HG02798 (cell line): ENCODE results near the gene FAM193A.

Source experiments
- ATAC-seq: cut with Tn5 transposase; IDR thresholded peaks from one replicate; pipeline ENCODE4 v1.9.1; 2021; ENCODE audit warnings: mild to moderate bottlenecking; ENCODE audit not compliant: unreplicated experiment, poor library complexity

FAM193A gene, protein sequence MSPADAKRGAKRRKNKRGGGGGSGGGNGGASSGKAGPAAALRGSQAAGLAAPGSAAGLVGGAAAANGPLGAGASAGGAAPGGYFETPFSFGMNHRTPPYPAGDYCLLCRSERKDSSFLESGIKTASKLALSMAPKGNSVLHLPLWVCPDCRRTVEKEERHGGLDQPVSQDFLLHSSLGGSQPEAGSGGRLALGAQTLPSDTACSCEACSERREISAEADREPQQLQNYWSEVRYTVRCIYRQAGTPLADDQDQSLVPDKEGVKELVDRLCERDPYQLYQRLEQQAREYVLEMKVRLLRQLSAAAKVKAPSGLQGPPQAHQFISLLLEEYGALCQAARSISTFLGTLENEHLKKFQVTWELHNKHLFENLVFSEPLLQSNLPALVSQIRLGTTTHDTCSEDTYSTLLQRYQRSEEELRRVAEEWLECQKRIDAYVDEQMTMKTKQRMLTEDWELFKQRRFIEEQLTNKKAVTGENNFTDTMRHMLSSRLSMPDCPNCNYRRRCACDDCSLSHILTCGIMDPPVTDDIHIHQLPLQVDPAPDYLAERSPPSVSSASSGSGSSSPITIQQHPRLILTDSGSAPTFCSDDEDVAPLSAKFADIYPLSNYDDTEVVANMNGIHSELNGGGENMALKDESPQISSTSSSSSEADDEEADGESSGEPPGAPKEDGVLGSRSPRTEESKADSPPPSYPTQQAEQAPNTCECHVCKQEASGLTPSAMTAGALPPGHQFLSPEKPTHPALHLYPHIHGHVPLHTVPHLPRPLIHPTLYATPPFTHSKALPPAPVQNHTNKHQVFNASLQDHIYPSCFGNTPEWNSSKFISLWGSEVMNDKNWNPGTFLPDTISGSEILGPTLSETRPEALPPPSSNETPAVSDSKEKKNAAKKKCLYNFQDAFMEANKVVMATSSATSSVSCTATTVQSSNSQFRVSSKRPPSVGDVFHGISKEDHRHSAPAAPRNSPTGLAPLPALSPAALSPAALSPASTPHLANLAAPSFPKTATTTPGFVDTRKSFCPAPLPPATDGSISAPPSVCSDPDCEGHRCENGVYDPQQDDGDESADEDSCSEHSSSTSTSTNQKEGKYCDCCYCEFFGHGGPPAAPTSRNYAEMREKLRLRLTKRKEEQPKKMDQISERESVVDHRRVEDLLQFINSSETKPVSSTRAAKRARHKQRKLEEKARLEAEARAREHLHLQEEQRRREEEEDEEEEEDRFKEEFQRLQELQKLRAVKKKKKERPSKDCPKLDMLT (N-terminal part only)

DNA sequence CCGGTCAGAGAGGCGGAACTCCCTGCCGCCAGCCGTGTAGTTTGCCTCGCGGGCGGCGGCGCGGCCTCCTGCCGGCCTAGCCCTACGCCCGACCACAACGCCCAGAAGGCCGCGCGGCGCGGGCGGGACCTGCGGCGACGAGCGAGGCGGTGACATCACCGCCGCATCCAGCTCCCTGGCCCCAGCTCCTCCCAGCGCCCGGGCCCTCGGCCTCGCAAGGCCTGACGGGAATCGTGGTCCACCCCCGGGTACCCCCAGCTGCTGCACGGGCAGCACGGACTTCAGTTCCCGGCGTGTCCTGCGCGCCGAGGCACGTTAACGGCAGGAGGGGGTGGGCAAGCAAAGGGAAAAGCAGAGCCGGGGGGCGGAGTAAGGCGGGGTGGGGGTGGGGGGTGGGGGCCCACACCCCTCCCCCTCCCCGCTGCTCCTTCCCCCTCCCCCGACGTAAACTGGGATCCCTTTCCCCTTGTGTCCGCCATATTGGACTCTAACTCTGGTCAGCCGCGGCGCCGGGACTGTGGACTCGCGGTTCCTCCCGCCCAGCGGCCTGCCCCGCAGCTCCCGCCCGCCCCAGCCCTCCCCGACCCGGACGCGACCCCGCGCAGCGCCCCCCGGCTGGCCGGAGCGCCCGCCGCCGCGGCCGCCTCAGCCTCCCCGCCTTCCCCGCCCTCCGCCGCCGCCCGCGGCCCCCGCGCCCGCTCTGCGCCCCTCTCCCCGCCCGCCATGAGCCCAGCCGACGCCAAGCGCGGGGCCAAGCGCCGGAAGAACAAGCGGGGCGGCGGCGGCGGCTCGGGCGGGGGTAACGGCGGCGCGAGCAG is at the start of gene FAM193A:
Gene FAM193A (plus strand): TSS at position 455 of the 818 bp plus-strand sequence. CDS start 269 bp downstream, at position 724.
- peak; percentile 90 for ATAC-seq

DNA sequence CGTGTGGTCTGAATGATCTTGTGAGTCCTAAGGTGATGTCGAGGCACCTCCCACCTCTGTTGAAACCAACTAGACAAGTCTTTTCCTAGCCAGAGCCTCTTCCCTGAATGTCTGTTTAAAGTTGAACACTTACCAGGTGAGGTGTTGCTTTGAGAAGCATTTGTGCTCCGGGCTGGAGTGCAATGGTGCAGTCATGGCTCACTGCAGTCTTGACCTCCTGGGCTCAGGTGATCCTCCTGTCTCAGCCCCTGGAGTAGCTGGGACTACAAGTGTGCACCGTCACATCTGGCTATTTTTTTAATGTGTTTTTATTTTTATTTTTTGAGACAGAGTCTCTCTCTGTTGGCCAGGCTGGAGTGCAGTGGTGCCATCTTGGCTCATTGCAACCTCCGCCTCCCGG is 49.5 kb upstream of the FAM193A start:
- no peak for ATAC-seq

DNA sequence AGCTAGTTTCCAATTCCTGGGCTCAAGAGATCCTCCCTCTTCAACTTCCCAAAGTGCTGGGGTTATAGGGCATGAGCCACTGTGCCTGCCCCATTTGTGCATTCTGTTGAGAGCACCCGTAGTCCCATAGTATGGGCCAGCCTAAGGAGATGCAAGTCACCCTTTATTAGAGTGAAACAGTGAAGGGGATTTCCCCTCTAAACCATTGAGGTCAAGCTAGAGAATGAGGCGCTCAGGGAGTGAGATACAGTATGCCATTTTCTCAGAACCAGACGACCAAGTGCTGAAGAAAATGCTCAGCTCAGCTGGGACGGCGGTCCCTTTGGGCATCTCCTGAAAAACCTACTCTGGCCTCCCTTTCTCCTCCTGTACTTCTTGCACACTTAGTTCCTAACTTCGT is 48.8 kb upstream of the FAM193A start:
- ATAC-seq = peak; percentile 71

DNA sequence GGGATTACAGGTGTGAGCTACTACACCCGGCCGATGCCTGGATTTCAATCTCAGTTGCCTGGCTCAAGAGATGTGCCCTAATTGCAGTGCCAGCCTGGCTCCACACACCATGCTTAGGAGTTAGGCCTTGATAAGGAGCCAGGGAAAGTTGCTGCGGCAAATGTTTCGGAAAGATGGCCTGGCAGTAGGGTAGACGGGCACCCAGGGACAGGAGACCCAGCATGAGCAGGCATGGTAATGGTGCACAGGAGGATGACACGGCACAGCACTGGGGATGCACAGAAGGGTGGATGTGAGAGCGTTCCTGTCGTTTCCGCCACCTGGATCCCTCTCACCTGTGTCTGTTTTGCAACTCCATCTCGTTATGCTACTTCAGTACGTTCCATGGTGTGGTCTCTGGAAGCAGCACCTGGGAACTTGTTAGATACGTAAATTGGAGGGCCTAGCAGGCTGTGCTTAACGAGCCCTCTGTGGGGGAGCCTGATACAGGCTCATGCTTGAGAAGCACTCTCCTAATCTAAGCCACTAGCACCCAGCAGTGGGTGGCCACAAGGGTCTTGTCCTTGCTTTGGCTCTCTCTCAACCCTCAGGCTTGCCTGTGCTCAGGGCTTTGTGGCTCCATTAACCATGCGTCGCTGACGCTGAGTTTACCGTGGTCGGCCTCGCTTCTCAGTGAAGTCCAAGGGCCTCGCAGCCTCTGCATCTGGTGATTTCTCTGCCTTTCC is 47.2 kb upstream of the FAM193A start:
- no peak for ATAC-seq

DNA sequence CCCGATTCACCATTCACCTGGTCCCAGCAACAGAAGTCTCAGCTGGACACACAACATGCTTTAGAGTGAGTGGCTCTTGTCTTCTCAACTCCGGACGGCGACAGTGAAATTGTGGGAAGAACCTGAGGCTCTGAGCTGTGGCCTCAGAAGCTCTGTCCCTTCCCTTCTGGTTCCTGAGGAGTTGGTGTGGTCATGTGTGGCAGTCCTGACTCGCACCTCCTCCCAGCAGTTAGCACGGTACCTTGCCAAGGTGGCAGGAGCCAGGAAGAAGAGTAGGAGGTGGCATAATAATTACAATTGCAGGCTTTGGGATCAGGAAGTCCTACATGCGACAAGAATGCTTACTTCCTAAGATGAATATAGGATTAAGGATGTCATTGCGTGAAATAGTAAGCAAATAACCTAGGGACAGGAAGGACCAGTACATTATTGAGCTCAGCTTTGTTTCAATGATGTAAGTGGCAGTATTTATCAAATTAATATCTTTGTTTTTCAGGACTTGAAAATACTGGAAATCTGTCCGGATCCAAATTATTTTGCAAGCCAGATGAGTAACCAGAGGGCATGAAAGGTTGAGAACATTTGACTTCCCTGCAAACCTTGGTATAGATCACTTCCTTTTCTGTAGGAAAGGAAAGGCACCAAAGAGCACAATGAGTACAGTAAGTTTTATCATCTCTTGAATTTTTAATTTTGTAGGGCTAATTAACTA is 46.5 kb upstream of the FAM193A start:
- ATAC-seq = no peak

DNA sequence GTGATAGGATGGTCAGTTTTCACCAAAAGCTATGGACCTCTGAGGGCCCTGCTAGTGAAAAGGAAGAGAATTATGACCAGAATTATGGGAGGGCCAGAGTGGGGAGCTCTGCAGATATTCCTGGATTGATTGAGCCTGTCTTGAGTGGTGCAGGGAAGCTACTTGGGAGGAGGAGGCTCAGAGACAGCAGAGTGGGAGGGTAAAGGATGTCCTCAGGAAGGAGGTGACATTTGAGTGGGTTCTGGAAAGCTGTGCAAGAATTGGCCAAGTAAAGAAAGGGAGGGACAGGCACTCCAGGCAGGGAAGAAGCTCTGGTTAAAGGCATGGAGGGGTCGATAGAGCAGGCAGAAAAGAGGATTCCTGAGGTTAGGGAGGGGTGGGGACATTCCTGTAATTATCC is 43.5 kb upstream of the FAM193A start:
- no peak for ATAC-seq

DNA sequence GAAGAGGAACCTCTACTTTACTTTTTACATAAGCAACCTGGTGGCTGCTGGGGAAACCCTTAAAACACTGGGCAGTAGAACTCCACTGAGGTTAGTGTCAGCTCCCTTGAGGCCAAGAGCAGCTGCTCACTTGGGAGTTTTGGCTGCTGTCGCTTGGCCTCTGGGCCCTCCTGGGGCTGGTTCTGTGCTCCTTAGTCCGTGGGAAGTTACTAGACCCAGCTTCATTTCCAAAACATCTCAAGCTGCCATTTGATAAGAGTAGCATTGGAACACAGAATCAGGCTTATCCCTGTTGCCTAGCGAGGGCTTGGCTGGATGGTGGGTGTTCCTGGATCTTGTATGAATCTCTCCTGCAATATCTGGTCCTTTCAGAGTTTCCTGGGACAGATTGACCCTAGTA is 41.5 kb upstream of the FAM193A start:
- ATAC-seq = no peak

DNA sequence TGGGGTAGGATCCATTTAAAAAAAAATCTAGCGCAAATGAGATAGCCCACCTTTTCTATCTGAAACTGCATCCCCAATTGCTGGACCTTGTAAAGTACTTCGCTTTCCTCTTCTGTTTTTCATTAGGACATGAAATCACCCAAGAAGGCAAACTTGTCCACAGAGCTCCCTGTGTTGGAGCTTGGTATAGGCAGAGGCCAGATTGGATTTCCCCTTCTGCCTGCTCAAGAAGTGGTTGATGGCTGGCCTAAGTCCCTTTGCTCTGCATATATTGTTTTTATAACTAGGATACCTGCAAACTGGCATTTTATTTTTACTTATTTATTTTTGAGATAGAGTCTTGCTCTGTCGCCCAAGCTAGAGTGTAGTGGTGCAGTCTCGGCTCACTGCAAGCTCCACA is 39.1 kb upstream of the FAM193A start:
- ATAC-seq = no peak

DNA sequence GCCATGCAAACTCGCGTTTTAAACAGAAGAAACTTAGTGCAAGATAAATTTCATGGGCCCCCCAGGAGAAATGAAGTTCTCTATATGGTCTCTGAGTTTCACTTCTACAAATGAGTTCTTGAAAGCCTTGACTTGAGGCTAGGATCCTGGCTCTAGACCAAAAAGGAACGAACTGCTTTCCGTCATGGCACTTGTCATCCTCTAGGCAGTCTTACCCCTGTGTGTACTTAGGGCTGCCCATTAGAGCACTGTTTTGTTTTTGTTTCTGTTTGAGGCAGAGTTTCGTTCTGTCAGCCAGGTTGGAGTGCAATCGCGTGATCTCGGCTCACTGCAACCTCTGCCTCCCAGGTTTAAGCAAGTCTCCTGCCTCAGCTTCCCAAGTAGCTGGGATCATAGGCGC is 38.5 kb upstream of the FAM193A start:
- peak; percentile 93 for ATAC-seq

DNA sequence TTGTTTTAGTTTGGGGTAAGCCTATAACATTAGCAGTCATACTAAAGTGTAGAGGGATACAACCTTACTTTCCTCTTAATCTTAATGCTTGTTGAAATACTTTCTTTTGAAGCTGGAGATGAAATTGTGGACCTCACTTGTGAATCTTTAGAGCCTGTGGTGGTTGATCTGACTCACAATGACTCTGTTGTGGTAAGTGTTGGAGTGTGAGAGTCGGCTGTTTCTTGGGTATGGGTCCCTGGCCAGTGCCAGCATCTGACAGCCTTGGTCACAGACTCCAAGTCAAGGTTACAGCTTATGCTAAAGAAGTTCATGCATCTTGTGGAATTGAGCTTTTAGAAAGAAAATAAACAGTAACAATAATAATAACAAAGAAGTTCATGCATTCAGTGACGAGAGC is 35.9 kb upstream of the FAM193A start:
- no peak for ATAC-seq

DNA sequence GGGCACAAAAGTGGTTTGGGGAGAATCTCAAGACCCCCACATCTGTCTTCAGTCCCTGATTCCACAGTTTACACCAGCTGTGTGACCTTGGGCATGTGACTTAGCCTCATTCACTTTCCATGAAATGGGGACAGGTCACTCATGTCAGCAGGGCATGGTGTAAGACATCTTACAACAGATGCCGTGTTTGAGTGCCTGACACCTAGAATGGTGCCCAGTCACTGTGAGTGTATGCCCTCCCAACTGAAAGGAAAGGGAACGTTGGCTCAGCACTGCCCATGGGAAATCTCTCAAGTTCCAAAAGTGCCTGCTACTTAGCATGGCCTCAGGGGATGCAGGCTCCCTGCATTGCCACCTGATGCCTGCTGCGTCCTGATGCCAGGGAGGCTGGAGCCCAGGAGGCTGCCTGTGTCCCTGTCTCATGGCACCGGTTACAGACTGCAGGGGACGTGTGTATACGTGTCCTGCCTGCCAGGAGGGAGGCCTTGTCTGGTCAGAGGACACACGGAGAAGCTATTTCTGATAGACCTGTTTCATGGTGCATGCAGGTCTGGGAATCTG is 35.3 kb upstream of the FAM193A start:
- no peak for ATAC-seq

DNA sequence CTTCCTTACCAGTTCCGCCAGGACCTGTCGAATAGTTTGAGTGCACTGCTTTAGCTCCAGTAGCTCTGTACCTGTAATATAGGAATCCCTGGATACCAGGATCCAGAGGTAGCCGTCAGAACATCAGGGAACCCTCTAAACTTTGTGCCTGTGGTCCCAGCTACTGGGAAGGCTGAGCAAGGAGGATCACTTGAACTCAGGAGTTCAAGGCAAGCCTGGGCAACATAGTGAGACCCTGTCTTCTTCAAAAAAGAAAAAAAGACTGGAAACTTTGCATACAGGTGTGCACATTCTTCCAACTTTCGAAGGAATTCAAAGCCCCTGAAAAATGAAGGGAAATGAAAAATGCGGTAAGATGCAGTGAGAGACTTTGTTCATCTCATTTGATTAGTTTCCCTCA is 32.6 kb upstream of the FAM193A start:
- ATAC-seq = no peak

DNA sequence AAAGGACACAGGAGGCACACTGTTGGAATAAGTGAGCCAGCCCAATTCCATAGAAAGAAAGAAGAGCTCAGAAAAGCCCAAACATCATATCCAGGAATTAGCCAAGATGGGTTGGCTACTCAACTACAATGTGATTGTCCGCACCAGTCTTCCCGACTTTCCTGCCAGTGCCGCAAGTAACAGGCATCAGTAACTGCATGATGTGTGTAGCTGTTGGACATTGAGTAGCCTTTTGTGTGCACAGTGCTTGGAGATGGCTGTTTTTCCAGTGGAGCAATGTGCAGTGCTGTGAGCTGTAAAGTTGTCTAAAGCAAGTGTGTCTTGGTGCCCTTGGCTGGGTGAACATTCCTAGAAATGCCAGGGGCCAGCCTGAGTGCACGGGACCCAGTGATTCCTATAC is 29.2 kb upstream of the FAM193A start:
- ATAC-seq = no peak

DNA sequence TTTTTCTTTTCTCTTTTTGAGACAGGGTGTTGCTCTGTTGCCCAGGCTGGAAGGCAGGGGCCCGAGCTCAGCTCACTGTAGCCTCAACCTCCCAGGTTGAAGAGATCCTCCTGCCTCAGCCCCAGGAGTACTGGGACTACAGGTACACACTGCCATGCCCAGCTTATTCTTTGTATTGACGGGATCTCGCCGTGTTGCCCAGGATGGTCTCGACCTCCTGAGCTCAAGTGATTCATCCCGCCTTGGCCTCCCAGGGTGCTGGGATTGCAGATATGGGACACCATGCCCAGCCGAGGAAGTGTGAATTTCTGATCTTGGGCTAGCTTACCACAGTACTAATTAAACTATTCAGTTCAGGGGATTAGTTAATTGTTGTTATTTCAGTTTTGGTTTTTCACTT is 28.6 kb upstream of the FAM193A start:
- no peak for ATAC-seq

DNA sequence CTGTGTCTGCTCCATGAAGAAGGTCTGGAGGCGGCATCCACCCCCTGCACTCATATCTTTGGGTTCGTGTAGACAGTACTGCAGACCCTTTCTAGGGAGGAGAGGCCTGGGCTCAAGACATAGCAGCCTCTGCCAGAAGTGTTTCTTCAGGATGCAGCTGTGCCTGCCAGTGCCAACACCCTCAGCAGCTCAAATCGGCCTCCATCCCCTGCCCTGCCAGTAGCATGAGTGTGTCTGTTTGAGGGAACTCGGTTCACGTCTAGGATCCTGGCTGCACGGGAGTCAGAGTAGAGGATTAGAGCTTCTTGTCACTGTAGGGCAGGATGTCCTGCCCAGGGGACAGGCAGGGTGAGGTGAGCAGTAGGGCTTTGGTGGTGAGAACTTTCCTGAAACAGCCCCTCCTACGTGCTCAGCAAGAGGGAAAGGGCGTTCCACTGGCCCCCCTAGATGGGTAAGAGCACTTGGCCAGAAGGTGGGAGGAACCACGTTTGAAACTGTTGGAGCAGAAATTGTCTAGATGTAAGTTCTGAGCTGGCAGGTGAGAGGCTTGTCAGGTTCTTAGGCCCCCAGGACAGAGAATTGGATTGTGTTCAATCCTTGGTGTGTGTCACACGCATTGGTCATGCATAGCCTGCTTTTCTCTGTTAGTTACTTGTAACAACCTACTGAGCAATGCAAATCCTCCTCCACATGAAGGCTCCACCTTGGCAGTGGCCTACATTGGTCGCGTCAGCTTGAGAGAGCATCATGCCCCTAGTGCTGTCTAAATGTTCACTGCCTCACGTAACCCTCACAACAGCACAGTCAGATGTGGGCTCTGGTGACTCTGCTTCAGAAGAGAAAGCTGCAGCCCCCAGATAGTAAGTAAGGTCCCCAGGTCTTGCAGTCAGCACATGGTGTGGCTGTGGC is 25.8 kb upstream of the FAM193A start:
- no peak for ATAC-seq

DNA sequence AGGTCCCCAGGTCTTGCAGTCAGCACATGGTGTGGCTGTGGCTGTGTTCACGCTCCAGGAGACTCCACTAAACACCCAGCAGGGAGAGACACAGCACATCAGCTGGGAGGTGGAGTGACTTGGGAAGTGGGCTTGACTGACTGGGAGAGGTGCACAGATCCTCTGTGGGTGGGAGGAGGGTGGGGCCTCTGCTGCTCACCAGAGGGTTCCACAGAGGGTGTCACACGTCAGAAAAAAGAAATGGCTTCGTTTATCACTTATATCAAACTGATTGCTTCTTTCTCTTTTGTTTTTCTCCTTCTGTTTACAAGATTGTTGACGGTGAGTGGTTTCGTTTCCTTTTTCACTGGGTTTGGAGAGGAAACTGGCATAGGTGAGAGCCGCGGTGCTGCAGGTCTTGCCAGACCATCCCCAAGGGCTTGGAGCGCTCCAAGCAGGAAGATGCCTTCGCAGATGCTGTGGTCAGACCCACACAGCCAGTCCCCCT is 24.8 kb upstream of the FAM193A start:
- no peak for ATAC-seq
